WTC11 (cell line): Measurements from ENCODE around the gene EIF4E3. TPM values are rescaled to one million over a fixed set of nuclear protein-coding genes. Genes with fewer than 3 reads are reported as not detected.

ENCODE experiments used
- ATAC-seq: fragments of 200-7000 bp; cut with Tn5 transposase; 2 replicates; pipeline ENCODE4 v1.10.0; 2021; ENCODE audit warnings: mild to moderate bottlenecking, moderate library complexity
- CTCF ChIA-PET: fragments of 300-600 bp; sonication (Branson Sonifier 250); formaldehyde crosslinking; loops from one replicate; lab custom pipeline; 2021; ENCODE audit warnings: antibody characterized with exemption; lab: Charles Lee
- POLR2A ChIA-PET: fragments of 350-600 bp; sonication (Branson Sonifier 250); formaldehyde crosslinking; loops from one replicate; lab custom pipeline; 2021; ENCODE audit warnings: antibody characterized with exemption; lab: Charles Lee
- DNase-seq: peaks from one replicate; pipeline ENCODE4 v3.0.0; 2021; ENCODE audit warnings: low spot score
- H3K27ac Mint-ChIP-seq: 2 replicates; pipeline ENCODE4 v1.8.0; 2021; ENCODE audit warnings: mixed read lengths
- H3K27me3 Mint-ChIP-seq: 2 replicates; pipeline ENCODE4 v1.8.0; 2021; ENCODE audit warnings: low read depth, mild to moderate bottlenecking, moderate library complexity, mixed read lengths
- H3K36me3 Mint-ChIP-seq: 2 replicates; pipeline ENCODE4 v1.8.0; 2021; ENCODE audit warnings: mixed read lengths
- H3K4me1 Mint-ChIP-seq: 2 replicates; pipeline ENCODE4 v1.8.0; 2022; ENCODE audit warnings: mixed read lengths
- H3K4me3 Mint-ChIP-seq: 2 replicates; pipeline ENCODE4 v1.8.0; 2021; ENCODE audit warnings: mild to moderate bottlenecking, moderate library complexity, mixed read lengths
- H3K9me3 Mint-ChIP-seq: 2 replicates; pipeline ENCODE4 v1.8.0; 2021; ENCODE audit warnings: mixed read lengths
- AFF4 ChIP-seq: sonication (generic); formaldehyde crosslinking; IDR thresholded peaks from 2 replicates; pipeline ENCODE4 v1.8.1; 2023; ENCODE audit warnings: mild to moderate bottlenecking, missing genetic modification reagents, borderline replicate concordance
- CREB1 ChIP-seq: sonication (generic); formaldehyde crosslinking; IDR thresholded peaks from 2 replicates; pipeline ENCODE4 v1.8.0; 2023; ENCODE audit warnings: mild to moderate bottlenecking, missing genetic modification reagents
- ELF4 ChIP-seq: sonication (generic); formaldehyde crosslinking; IDR thresholded peaks from 2 replicates; pipeline ENCODE4 v1.8.1; 2022; ENCODE audit warnings: low read depth, mild to moderate bottlenecking, moderate library complexity, missing genetic modification reagents
- FOXP4 ChIP-seq: sonication (generic); formaldehyde crosslinking; IDR thresholded peaks from 2 replicates; pipeline ENCODE4 v1.8.0; 2022; ENCODE audit warnings: mild to moderate bottlenecking, missing genetic modification reagents
- GABPB1 ChIP-seq: sonication (generic); formaldehyde crosslinking; IDR thresholded peaks from 2 replicates; pipeline ENCODE4 v1.8.1; 2023; ENCODE audit warnings: mild to moderate bottlenecking, missing genetic modification reagents
- NR2C2 ChIP-seq: sonication (generic); formaldehyde crosslinking; IDR thresholded peaks from 2 replicates; pipeline ENCODE4 v1.8.0; 2022; ENCODE audit warnings: mild to moderate bottlenecking, missing genetic modification reagents
- PREB ChIP-seq: sonication (generic); formaldehyde crosslinking; IDR thresholded peaks from 2 replicates; pipeline ENCODE4 v1.8.1; 2022; ENCODE audit warnings: mild to moderate bottlenecking, missing genetic modification reagents, moderate library complexity, borderline replicate concordance
- SP1 ChIP-seq: sonication (generic); formaldehyde crosslinking; conservative IDR thresholded peaks from 2 replicates; pipeline ENCODE4 v1.8.1; 2022; ENCODE audit warnings: missing genetic modification reagents
- TCF7 ChIP-seq: sonication (generic); formaldehyde crosslinking; IDR thresholded peaks from 2 replicates; pipeline ENCODE4 v1.8.0; 2022; ENCODE audit warnings: mild to moderate bottlenecking, low read depth, missing genetic modification reagents, moderate library complexity
- TP53 ChIP-seq: sonication (generic); formaldehyde crosslinking; IDR thresholded peaks from 2 replicates; pipeline ENCODE4 v1.8.1; 2023; ENCODE audit warnings: mild to moderate bottlenecking, missing genetic modification reagents
- ZBTB21 ChIP-seq: sonication (generic); formaldehyde crosslinking; IDR thresholded peaks from 2 replicates; pipeline ENCODE4 v1.8.1; 2023; ENCODE audit warnings: mild to moderate bottlenecking, missing genetic modification reagents, borderline replicate concordance
- ZNF121 ChIP-seq: sonication (generic); formaldehyde crosslinking; IDR thresholded peaks from 2 replicates; pipeline ENCODE4 v1.8.0; 2023; ENCODE audit warnings: missing genetic modification reagents
- ZNF416 ChIP-seq: fragments of 250-450 bp; sonication (Bioruptor Pico); IDR thresholded peaks from 2 replicates; pipeline ENCODE4 v1.9.0; 2021; ENCODE audit warnings: mild to moderate bottlenecking, inconsistent platforms
- ZNF671 ChIP-seq: fragments of 250-450 bp; sonication (Bioruptor Pico); IDR thresholded peaks from 2 replicates; pipeline ENCODE4 v1.8.0; 2021; ENCODE audit warnings: mild to moderate bottlenecking
- total RNA-seq: library from RNA; stranded (reverse); gene quantifications from 3 replicates; pipeline ENCODE4 v1.2.3, GENCODE V29; 2021
- TF ChIP-seq, protein P1 (sequence below): sonication (generic); formaldehyde crosslinking; IDR thresholded peaks from 2 replicates; pipeline ENCODE4 v1.8.1; 2023; ENCODE audit warnings: mild to moderate bottlenecking, missing genetic modification reagents, moderate library complexity
- TF ChIP-seq, protein P2 (sequence below): fragments of 250-450 bp; sonication (Bioruptor Pico); IDR thresholded peaks from 2 replicates; pipeline ENCODE4 v1.9.0; 2021; ENCODE audit warnings: mild to moderate bottlenecking
- TF ChIP-seq, protein P3 (sequence below): fragments of 250-450 bp; sonication (Bioruptor Pico); IDR thresholded peaks from 2 replicates; pipeline ENCODE4 v1.9.0; 2021; ENCODE audit warnings: moderate library complexity, mild to moderate bottlenecking, inconsistent platforms, borderline replicate concordance

Gene EIF4E3
- total RNA-seq, 1 experiment from 2014 or later, result 16.5 TPM

GRCh38 chr3:71702131-71703024, 22.8 kb downstream of the EIF4E3 start:
- Mint-ChIP-seq H3K27ac (no peak overlapping the region), H3K36me3 (peaks cover 10% of the 10 kb centered on the region), H3K9me3 (peaks cover 6% of the 10 kb centered on the region), H3K27me3 (no peaks in the 10 kb centered on the region), H3K4me1 (peaks cover 15% of the 10 kb centered on the region), H3K4me3 (no peak overlapping the region)
- no peak for DNase-seq
- POLR2A ChIA-PET, result no interaction called here
- CTCF ChIA-PET, result interaction anchor here (0.5 to 1.5 kb wide), 2 partner anchors 9 to 520 kb away, joined by 3 to 4 read pairs; no protein-coding TSS in a partner anchor
- TF ChIP-seq ZNF671 (CRISPR knock-in tag) (no peak), NR2C2 (CRISPR knock-in tag) (no peak), ZNF416 (CRISPR knock-in tag) (no peak), TCF7 (CRISPR knock-in tag) (no peak), ZNF121 (CRISPR knock-in tag) (no peak), ELF4 (CRISPR knock-in tag) (no peak), CREB1 (CRISPR knock-in tag) (no peak), AFF4 (CRISPR knock-in tag) (no peak), ZBTB21 (CRISPR knock-in tag) (no peak), FOXP4 (CRISPR knock-in tag) (no peak), SP1 (CRISPR knock-in tag) (no peak), PREB (CRISPR knock-in tag) (no peak), TP53 (CRISPR knock-in tag) (no peak), GABPB1 (CRISPR knock-in tag) (no peak)
- TF ChIP-seq, protein P1, sequence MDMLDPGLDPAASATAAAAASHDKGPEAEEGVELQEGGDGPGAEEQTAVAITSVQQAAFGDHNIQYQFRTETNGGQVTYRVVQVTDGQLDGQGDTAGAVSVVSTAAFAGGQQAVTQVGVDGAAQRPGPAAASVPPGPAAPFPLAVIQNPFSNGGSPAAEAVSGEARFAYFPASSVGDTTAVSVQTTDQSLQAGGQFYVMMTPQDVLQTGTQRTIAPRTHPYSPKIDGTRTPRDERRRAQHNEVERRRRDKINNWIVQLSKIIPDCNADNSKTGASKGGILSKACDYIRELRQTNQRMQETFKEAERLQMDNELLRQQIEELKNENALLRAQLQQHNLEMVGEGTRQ (CRISPR knock-in tag), result no peak
- TF ChIP-seq, protein P2, sequence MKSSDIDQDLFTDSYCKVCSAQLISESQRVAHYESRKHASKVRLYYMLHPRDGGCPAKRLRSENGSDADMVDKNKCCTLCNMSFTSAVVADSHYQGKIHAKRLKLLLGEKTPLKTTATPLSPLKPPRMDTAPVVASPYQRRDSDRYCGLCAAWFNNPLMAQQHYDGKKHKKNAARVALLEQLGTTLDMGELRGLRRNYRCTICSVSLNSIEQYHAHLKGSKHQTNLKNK (CRISPR knock-in tag), result no peak
- TF ChIP-seq, protein P3, sequence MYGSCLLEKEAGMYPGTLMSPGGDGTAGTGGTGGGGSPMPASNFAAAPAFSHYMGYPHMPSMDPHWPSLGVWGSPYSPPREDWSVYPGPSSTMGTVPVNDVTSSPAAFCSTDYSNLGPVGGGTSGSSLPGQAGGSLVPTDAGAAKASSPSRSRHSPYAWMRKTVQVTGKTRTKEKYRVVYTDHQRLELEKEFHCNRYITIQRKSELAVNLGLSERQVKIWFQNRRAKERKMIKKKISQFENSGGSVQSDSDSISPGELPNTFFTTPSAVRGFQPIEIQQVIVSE (CRISPR knock-in tag), result no peak
- ATAC-seq, result no peak
